Adipocyte (in vitro differentiated cells): Measurements from ENCODE around the gene CASP10.
"Not testable (repeated sequence)": the region's sequence is repeated elsewhere in the genome, so short reads cannot be mapped to it uniquely, and the experiment has no call there.

Experiments
- DNase-seq: peaks from one replicate; pipeline ENCODE4 v3.0.0-alpha.2; 2015; ENCODE audit warnings: low read depth
- H3K27me3 ChIP-seq: replicated peaks from 2 replicates; pipeline ENCODE4 v1.7.0; 2013; ENCODE audit warnings: mild to moderate bottlenecking, low read length, moderate library complexity; ENCODE audit not compliant: control insufficient read depth, insufficient read depth
- H3K36me3 ChIP-seq: 2 replicates; pipeline ENCODE4 v1.7.0; 2013; ENCODE audit warnings: low read length, mild to moderate bottlenecking, moderate library complexity; ENCODE audit not compliant: control insufficient read depth, insufficient read depth, severe bottlenecking
- H3K4me1 ChIP-seq: 2 replicates; pipeline ENCODE4 v1.7.0; 2013; ENCODE audit warnings: mild to moderate bottlenecking, low read length, moderate library complexity; ENCODE audit not compliant: control insufficient read depth, insufficient read depth
- H3K4me3 ChIP-seq: 2 replicates; pipeline ENCODE4 v1.7.0; 2013; ENCODE audit warnings: mild to moderate bottlenecking, low read length, moderate library complexity
- H3K9ac ChIP-seq: 2 replicates; pipeline ENCODE4 v1.7.0; 2013; ENCODE audit warnings: mild to moderate bottlenecking, low read length, moderate library complexity
- H3K9me3 ChIP-seq: 2 replicates; pipeline ENCODE4 v1.7.0; 2013; ENCODE audit warnings: mild to moderate bottlenecking, low read length, moderate library complexity; ENCODE audit not compliant: control insufficient read depth

The CASP10 gene

GRCh38 chr2:201182650-201183364 is at the start of gene CASP10:
TSS of gene CASP10 (plus strand) at chr2:201183141. CDS start at chr2:201185778, 2,637 bp downstream.
- DNase-seq = peak; percentile 24
- Histone ChIP-seq H3K4me1 (peaks cover 3% of the 10 kb centered on the region), H3K9me3 (no peaks in the 10 kb centered on the region), H3K27me3 (no peaks in the 10 kb centered on the region), H3K9ac (peak within 1 kb of the TSS; percentile 84), H3K36me3 (no peaks in the 10 kb centered on the region), H3K4me3 (peak within 1 kb of the TSS; percentile 83)

DNA sequence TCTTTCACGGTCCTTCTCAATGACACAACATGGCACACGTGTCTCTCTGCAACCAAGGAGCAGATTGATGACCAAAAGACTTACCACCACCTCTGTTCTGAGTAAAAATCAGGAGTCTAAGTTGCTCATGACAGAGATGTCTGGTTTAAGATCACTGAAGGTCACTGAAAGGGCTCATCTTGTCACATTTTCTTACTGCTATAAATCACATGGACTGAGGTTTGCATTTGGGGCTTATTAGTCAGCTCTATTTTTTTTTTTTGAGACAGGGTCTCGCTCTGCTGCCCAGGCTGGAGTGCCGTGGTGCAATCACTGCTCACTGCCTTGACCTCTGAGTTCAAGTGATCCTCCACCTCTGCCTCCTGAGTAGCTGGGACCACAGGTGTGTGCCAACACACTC is 47.6 kb upstream of the CASP10 start:
- H3K36me3 ChIP-seq = peaks cover 81% of the 10 kb centered on the region
- no peaks in the 10 kb centered on the region for H3K27me3 ChIP-seq
- no peak overlapping the region for H3K4me3 ChIP-seq
- no peak for DNase-seq
- H3K9me3 ChIP-seq = no peaks in the 10 kb centered on the region
- H3K4me1 ChIP-seq = peaks cover 46% of the 10 kb centered on the region
- peak overlapping the region; percentile 23 for H3K9ac ChIP-seq

- H3K4me1 ChIP-seq = peaks cover 31% of the 10 kb centered on the region
- no peaks in the 10 kb centered on the region for H3K9me3 ChIP-seq
- H3K36me3 ChIP-seq = peaks cover 84% of the 10 kb centered on the region
- DNase-seq = no peak
- H3K4me3 ChIP-seq = no peak overlapping the region
- no peak overlapping the region for H3K9ac ChIP-seq
- no peaks in the 10 kb centered on the region for H3K27me3 ChIP-seq
Observed at GRCh38 chr2:201136889-201137321, 46.0 kb upstream of the CASP10 start.

- H3K27me3 ChIP-seq = no peaks in the 10 kb centered on the region
- H3K36me3 ChIP-seq = peaks cover 83% of the 10 kb centered on the region
- no peak for DNase-seq
- no peak overlapping the region for H3K9ac ChIP-seq
- H3K4me1 ChIP-seq = peaks cover 25% of the 10 kb centered on the region
- no peak overlapping the region for H3K4me3 ChIP-seq
- H3K9me3 ChIP-seq = no peaks in the 10 kb centered on the region
Observed at GRCh38 chr2:201137505-201138400, 45.2 kb upstream of the CASP10 start.

DNA sequence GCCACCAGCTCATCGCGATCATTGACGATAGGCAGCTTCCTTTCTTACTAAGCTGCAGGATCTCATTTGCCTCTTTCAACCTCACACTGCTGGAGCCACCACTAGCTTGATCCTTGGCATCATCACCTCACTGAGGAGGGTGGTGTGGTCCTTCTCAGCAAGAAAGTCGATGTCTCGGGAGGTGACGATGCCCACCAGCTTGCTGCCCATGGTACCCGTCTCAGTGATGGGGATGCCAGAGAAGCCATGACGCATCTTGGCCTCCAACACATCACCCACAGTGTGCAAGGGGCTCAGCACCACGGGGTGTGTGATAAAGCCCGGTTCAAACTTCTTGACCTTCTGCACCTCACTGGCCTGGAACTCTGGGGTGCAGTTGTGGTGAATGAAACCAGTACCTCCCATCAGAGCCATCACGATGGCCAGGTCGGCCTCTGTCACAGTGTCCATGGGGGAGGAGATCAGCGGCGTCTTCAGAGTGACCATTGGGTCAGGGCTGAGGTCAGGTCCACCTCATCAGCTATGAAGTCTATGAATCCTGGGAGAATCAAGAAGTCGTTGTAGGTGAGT is 44.5 kb upstream of the CASP10 start:
- no peaks in the 10 kb centered on the region for H3K9me3 ChIP-seq
- no peaks in the 10 kb centered on the region for H3K27me3 ChIP-seq
- no peak overlapping the region for H3K4me3 ChIP-seq
- peaks cover 83% of the 10 kb centered on the region for H3K36me3 ChIP-seq
- no peak overlapping the region for H3K9ac ChIP-seq
- no peak for DNase-seq
- H3K4me1 ChIP-seq = peaks cover 22% of the 10 kb centered on the region

DNA sequence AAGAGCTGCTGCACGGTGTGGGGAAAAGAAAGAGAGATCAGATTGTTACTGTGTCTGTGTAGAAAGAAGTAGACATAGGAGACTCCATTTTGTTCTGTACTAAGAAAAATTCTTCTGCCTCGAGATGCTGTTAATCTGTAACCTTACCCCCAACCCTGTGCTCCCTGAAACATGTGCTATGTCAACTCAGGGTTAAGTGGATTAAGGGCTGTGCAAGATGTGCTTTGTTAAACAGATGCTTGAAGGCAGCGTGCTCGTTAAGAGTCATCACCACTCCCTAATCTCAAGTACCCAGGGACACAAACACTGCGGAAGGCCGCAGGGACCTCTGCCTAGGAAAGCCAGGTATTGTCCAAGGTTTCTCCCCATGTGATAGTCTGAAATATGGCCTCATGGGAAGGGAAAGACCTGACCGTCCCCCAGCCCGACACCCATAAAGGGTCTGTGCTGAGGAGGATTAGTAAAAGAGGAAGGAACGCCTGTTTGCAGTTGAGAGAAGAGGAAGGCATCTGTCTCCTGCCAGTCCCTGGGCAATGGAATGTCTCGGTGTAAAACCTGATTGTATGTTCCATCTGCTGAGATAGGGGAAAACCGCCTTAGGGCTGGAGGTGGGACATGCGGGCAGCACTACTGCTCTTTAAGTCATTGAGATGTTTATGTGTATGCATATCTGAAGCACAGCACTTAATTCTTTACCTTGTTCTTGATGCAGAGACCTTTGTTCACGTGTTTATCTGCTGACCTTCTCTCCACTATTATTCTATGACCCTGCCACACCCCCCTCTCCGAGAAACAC is 43.8 kb upstream of the CASP10 start:
- peaks cover 90% of the 10 kb centered on the region for H3K36me3 ChIP-seq
- not testable (repeated sequence) for H3K9ac ChIP-seq, H3K4me3 ChIP-seq, DNase-seq, H3K9me3 ChIP-seq, H3K27me3 ChIP-seq
- peaks cover 22% of the 10 kb centered on the region for H3K4me1 ChIP-seq

DNA sequence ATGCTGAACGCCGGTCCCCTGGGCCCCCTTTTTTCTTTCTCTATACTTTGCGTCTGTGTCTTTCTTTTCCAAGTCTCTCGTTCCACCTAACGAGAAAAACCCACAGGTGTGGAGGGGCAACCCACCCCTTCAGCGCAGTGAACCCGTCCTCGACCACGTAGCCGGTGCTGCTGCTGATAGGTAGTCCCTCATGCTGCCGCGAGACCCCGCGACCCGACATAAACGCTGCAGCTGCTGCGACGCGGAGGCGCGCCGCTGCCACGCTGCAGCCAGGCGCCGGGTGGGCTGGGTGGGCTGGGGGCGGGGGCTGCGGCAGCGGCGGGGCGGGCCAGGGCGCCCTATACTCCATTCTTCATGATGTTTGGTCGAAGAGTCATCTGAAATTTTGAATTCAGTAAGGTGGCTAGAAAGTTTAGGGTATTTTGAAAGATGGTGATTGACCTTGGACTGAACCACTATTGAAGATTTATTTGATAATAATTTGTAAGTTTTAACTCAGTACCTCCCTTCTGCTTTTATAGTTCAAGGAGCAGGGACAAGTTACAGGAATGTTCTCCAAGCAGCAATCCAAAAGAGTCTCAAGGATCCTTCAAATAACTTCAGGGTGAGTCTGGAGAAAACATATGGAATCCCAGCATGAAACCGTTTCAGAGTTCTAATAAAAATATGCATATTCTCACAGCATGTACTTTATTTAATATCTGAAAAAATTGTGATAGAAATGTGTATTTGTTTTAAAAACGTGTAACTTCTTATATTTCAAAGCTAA is 42.9 kb upstream of the CASP10 start:
- no peaks in the 10 kb centered on the region for H3K27me3 ChIP-seq

DNA sequence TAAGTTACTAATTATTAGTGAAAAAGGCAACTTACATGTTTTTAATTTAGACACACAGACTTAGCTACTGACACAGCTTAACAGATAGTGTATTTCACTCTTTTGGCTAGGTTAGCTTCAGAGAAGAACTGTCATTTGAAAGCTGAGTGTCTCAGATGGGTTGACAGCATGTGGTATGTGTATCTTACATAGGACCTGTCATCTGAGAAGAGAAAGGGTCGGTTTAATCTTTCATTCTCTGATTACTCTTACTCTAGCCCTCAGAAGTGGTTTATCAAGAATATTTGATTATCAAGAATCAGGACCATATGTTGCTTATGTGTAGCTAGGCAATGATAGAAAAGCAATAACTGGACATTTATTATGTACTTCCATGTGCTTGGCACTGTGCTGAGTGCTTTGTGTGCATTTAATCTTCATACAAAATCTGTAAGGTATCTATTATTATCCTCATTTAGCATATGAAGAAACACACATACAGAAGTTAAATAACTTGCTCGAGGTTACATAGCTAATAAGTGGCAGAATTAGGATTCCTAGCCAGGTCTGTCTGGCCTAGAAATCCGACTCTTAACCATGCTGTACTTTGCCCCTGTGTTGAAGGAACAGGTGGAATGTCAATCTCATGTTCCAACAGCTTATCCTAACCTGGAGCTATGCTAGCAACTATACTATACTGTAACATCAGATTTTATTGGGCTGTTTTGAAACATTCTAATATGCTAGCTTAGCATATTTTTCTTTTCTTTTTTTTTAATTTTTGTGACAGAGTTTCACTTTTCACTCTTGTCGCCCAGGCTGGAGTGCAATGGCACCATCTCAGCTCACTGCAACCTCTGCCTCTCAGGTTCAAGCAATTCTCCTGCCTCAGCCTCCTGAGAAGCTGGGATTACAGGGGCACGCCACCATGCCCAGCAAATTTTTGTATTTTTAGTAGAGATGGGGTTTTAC is 38.6 kb upstream of the CASP10 start:
- H3K36me3 ChIP-seq = peaks cover 89% of the 10 kb centered on the region
- no peaks in the 10 kb centered on the region for H3K9me3 ChIP-seq
- H3K27me3 ChIP-seq = no peaks in the 10 kb centered on the region
- no peak for DNase-seq
- no peak overlapping the region for H3K9ac ChIP-seq
- H3K4me1 ChIP-seq = peaks cover 14% of the 10 kb centered on the region
- H3K4me3 ChIP-seq = no peak overlapping the region

More for the DNA sequence above, 42.9 kb upstream of the CASP10 start:
- Histone ChIP-seq H3K9ac (no peak overlapping the region), H3K9me3 (no peaks in the 10 kb centered on the region), H3K36me3 (peaks cover 95% of the 10 kb centered on the region), H3K4me1 (peaks cover 17% of the 10 kb centered on the region), H3K4me3 (no peak overlapping the region)
- no peak for DNase-seq

GRCh38 chr2:201148434-201148990 is 34.4 kb upstream of the CASP10 start:
- Histone ChIP-seq H3K27me3 (no peaks in the 10 kb centered on the region), H3K9ac (peak overlapping the region; percentile 81), H3K4me1 (peaks cover 55% of the 10 kb centered on the region), H3K4me3 (peak overlapping the region; percentile 52), H3K36me3 (peaks cover 78% of the 10 kb centered on the region), H3K9me3 (no peaks in the 10 kb centered on the region)
- no peak for DNase-seq
